Activated T-cell treated with anti-CD3 and anti-CD28 coated beads, Interleukin-2, amount 50 U/mL, for 4 hours (primary cell): ENCODE measurements around the gene XXYLT1. TPM values are rescaled to one million over a fixed set of nuclear protein-coding genes. Genes with fewer than 3 reads are reported as not detected.
"Not testable (repeated sequence)": the region's sequence is repeated elsewhere in the genome, so short reads cannot be mapped to it uniquely, and the experiment has no call there.

ENCODE experiments used
- ATAC-seq, 2 donors: fragments of 200-7000 bp; cut with Tn5 transposase; one replicate each; pipeline ENCODE4 v1.10.0; 2021
- DNase-seq: peaks from one replicate; pipeline ENCODE4 v3.0.0-alpha.2; 2020
- H3K27me3 Mint-ChIP-seq: one replicate; pipeline ENCODE4 v1.8.0; 2021; ENCODE audit warnings: low read depth, mixed read lengths
- H3K36me3 Mint-ChIP-seq: one replicate; pipeline ENCODE4 v1.8.0; 2022; ENCODE audit warnings: mixed read lengths; ENCODE audit not compliant: insufficient read depth
- H3K4me1 Mint-ChIP-seq: one replicate; pipeline ENCODE4 v1.8.0; 2021; ENCODE audit warnings: low read depth, mixed read lengths
- H3K4me3 Mint-ChIP-seq: one replicate; pipeline ENCODE4 v1.8.0; 2021; ENCODE audit warnings: mild to moderate bottlenecking, moderate library complexity, mixed read lengths
- H3K9me3 Mint-ChIP-seq: one replicate; pipeline ENCODE4 v1.8.0; 2021; ENCODE audit warnings: mixed read lengths
- total RNA-seq, 3 donors: library from RNA; stranded (reverse); gene quantifications; one replicate each; pipeline ENCODE4 v1.2.1, GENCODE V29; 2021

XXYLT1 gene
- total RNA-seq, 3 donors from 2014 or later, result 8.6 to 10.6 (median 8.8) TPM

DNA sequence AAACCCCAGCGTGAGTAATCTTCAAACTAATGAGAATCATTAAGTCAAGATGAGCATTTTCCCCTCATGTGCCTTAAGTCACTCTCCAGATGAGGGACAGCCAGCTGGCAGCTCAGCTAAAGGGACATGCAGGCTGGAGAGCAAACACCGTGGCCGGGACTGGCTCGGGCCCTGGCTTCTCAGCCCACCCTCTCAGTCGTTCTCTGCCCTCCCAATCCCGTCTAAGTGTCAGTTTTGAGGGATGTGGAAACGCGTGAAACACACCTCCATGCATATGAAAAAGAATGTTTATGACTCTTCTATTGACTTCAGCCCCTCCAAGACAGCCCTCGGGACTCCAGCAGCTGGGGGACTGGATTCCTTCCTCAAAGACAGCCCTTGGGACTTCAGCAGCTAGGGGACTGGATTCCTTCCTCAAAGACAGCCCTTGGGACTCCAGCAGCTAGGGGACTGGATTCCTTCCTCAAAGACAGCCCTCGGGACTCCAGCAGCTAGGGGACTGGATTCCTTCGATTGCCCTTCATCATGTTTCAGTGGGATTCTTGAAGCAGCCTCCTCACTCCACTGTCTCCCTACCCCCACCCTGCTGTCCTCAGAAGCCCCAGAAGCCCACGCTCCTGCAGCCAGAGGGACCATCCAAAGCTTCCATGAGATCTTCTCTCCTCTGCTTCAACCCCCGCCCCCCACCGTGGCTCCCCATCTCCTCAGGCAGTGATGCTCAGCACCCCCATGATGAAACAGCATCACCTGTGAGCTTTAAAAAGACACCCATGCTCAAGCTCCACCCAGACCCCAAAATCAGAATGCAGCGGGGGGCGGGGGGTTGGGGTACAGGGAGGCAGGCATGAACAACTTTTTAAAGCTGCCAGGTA is 228.9 kb downstream of the XXYLT1 start:
- H3K9me3 Mint-ChIP-seq, result no peaks in the 10 kb centered on the region
- ATAC-seq, result no peak
- DNase-seq, result no peak
- no peak overlapping the region for H3K4me3 Mint-ChIP-seq
- no peaks in the 10 kb centered on the region for H3K4me1 Mint-ChIP-seq
- H3K27me3 Mint-ChIP-seq, result peaks cover 9% of the 10 kb centered on the region
- no peaks in the 10 kb centered on the region for H3K36me3 Mint-ChIP-seq

DNA sequence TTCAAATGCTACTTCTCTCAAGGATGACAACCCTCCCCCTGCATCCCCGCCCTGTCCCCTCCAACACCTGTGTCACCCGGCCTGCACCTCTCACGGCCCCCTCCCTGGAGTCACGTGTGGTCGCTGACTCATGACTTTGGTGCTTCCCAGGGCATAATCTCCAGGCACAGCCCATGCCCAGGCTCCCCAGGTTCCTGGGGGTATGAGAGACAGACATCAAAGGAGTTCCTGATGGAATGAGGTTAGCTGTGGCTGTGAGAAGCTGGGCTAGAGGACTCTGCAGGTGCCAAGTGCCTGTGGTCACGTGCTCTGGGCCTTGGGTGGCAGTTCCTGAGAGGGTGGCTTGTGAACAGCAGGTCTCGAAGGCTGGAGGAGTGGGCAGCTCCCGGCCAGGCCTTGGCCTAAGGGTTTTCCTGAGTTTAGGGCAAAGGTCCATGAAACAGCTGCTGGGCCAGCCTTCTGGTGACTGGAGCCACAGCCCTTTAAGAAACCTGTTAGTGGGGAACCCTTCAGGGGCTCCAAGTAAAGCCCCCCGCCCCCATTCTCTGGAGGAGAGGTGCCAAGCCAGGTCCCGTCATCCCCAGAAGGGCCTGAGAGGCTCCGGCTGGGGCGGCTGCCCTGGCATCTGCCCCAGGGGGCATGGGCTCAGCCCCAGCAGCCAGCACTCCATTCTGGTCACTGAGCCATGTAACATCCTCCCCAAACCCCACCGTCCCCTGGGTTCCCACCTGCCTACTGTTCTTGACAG is 230.0 kb downstream of the XXYLT1 start:
- no peak for DNase-seq
- no peaks in the 10 kb centered on the region for H3K4me1 Mint-ChIP-seq
- no peaks in the 10 kb centered on the region for H3K36me3 Mint-ChIP-seq
- H3K9me3 Mint-ChIP-seq, result no peaks in the 10 kb centered on the region
- no peak for ATAC-seq
- peaks cover 9% of the 10 kb centered on the region for H3K27me3 Mint-ChIP-seq
- no peak overlapping the region for H3K4me3 Mint-ChIP-seq

DNA sequence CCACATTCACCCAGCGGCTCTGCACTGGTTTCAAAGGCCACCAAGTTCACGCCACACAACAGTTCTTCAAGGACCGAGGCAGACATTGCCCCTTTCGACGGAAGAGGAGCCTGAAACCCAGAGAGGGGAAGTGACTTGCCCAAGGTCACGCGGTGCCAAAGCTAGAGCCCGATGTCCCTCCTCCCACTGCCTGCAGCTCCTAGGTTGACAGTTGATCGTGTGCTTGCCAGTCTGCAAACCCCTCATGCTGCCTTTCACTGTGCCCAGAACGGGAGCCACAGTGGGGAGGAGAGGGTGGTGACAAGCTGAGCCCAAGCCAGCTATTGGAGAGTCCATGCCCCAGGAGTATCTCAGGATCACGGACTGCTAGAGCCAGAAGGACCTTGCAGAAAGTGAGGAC is 230.9 kb downstream of the XXYLT1 start:
- no peaks in the 10 kb centered on the region for H3K36me3 Mint-ChIP-seq
- H3K27me3 Mint-ChIP-seq, result peaks cover 9% of the 10 kb centered on the region
- DNase-seq, result no peak
- H3K4me1 Mint-ChIP-seq, result no peaks in the 10 kb centered on the region
- no peak overlapping the region for H3K4me3 Mint-ChIP-seq
- ATAC-seq, result no peak
- no peaks in the 10 kb centered on the region for H3K9me3 Mint-ChIP-seq

DNA sequence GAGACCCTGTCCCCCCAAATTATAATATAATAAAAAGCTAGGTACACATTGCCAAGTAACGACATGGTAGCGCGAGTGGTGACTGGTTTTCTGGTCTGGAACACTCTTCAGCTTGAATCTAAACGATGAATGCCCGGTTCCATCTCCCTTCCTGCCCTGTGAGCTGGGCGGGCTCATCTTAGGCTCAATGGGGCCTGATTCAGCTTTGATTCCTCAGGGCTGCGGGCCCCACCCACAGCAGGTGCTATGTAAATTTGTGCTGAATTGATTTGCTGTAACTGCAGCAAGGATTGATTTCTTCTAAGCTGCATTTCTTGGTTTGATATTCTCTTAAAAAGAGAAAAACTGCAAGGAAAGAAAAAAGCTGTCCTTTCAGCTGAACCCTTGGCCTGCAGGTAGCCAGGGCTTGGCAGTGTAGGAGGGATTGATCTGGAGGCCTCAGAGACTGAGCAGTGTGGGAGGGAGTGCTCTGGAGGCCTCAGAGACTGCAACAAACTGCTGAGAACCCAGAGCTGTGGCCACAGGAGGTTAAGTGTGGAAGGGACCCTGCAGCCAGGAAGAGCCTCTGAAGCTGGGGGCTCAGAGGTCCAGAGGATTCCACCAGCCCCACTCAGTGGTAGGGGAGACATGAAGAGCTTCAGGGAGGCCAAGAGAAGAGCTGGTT is 231.6 kb downstream of the XXYLT1 start:
- Mint-ChIP-seq H3K36me3 (no peaks in the 10 kb centered on the region), H3K4me1 (no peaks in the 10 kb centered on the region), H3K9me3 (no peaks in the 10 kb centered on the region), H3K4me3 (no peak overlapping the region), H3K27me3 (peaks cover 9% of the 10 kb centered on the region)
- no peak for DNase-seq
- no peak for ATAC-seq

DNA sequence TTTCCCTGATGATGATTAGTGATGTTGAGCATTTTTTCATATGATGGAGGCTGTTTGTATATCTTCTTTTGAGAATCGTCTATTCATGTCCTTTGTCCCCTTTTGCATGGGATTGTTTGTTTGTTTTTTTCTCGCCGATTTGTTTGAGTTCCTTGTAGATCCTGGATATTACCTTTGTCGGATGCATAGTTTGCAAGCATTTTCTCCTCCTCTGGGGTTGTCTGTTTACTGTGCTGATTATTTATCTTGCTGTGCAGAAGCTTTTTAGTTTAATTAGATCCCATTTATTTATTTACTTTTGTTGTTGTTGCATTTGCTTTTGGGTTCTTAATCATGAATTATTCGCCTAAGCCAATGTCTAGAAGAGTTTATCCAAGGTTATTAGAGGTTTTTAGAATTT is 232.8 kb downstream of the XXYLT1 start:
- H3K4me1 Mint-ChIP-seq, result no peaks in the 10 kb centered on the region
- peaks cover 7% of the 10 kb centered on the region for H3K27me3 Mint-ChIP-seq
- H3K4me3 Mint-ChIP-seq, result no peak overlapping the region
- DNase-seq, result no peak
- no peaks in the 10 kb centered on the region for H3K36me3 Mint-ChIP-seq
- H3K9me3 Mint-ChIP-seq, result no peaks in the 10 kb centered on the region
- ATAC-seq, result no peak

DNA sequence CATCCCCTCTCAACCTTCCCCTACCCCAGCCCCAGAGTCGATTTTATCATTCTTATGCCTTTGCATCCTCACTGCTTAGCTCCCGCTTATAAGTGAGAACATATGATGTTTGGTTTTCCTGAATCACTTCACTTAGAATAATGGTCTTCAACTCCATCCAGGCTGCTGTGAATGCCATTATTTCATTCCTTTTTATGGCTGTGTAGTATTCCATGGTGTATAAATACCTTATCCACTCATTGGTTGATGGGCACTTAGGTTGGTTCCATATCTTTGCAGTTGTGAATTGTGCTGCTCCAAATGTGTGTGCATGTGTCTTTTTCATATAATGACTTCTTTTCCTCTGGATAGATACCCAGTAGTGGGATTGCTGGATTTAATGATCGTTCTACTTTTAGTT is 233.4 kb downstream of the XXYLT1 start:
- not testable (repeated sequence) for H3K27me3 Mint-ChIP-seq, H3K4me3 Mint-ChIP-seq, H3K4me1 Mint-ChIP-seq, H3K9me3 Mint-ChIP-seq, ATAC-seq, H3K36me3 Mint-ChIP-seq, DNase-seq

GRCh38 chr3:195036974-195037373 is 234.0 kb downstream of the XXYLT1 start:
- H3K4me1 Mint-ChIP-seq, result no peaks in the 10 kb centered on the region
- peaks cover 7% of the 10 kb centered on the region for H3K27me3 Mint-ChIP-seq
- no peak for ATAC-seq
- no peak for DNase-seq
- no peaks in the 10 kb centered on the region for H3K36me3 Mint-ChIP-seq
- H3K4me3 Mint-ChIP-seq, result no peak overlapping the region
- H3K9me3 Mint-ChIP-seq, result no peaks in the 10 kb centered on the region

GRCh38 chr3:195036574-195036973 is 234.4 kb downstream of the XXYLT1 start:
- H3K27me3 Mint-ChIP-seq, result peaks cover 7% of the 10 kb centered on the region
- ATAC-seq (no peak), DNase-seq (no peak)
- H3K4me3 Mint-ChIP-seq, result no peak overlapping the region
- no peaks in the 10 kb centered on the region for H3K4me1 Mint-ChIP-seq
- H3K36me3 Mint-ChIP-seq, result no peaks in the 10 kb centered on the region
- no peaks in the 10 kb centered on the region for H3K9me3 Mint-ChIP-seq

- H3K27me3 Mint-ChIP-seq, result peaks cover 7% of the 10 kb centered on the region
- DNase-seq, result no peak
Observed at GRCh38 chr3:195036203-195036505, 234.8 kb downstream of the XXYLT1 start.

GRCh38 chr3:195035345-195036202 is 235.4 kb downstream of the XXYLT1 start:
- Mint-ChIP-seq H3K27me3 (peaks cover 7% of the 10 kb centered on the region), H3K36me3 (no peaks in the 10 kb centered on the region)
- DNase-seq, result no peak

More at GRCh38 chr3:195036203-195036505, 234.8 kb downstream of the XXYLT1 start:
- no peak overlapping the region for H3K4me3 Mint-ChIP-seq
- no peaks in the 10 kb centered on the region for H3K4me1 Mint-ChIP-seq
- no peaks in the 10 kb centered on the region for H3K9me3 Mint-ChIP-seq
- no peaks in the 10 kb centered on the region for H3K36me3 Mint-ChIP-seq
- ATAC-seq, result no peak

DNA sequence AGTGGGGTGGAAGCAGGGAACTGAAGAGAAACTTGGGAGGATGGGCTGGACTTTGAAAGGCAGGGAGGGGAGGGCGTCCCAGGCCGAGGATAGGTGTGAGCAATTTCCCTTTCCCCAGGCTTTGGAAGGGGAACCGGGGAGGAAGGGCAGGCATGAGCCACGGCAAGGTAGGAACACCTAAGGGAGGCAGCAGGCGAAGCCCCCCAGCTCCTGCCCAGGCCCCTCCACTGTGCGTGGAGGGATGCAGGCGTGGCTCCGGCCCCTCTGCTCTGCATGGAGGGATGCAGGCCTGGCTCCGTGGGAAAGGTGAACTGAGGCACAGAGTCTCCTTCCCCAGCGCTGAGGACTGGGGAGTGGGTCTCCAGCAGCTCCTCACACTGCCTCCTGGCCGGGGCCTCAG is 236.4 kb downstream of the XXYLT1 start:
- H3K4me3 Mint-ChIP-seq, result no peak overlapping the region
- peaks cover 8% of the 10 kb centered on the region for H3K27me3 Mint-ChIP-seq
- H3K4me1 Mint-ChIP-seq, result no peaks in the 10 kb centered on the region
- DNase-seq (no peak), ATAC-seq (no peak)
- H3K36me3 Mint-ChIP-seq, result no peaks in the 10 kb centered on the region
- no peaks in the 10 kb centered on the region for H3K9me3 Mint-ChIP-seq

More at GRCh38 chr3:195035345-195036202, 235.4 kb downstream of the XXYLT1 start:
- Mint-ChIP-seq H3K4me3 (no peak overlapping the region), H3K9me3 (no peaks in the 10 kb centered on the region), H3K4me1 (no peaks in the 10 kb centered on the region)
- no peak for ATAC-seq

GRCh38 chr3:195034101-195034500 is 236.9 kb downstream of the XXYLT1 start:
- Mint-ChIP-seq H3K27me3 (peaks cover 5% of the 10 kb centered on the region), H3K4me1 (no peaks in the 10 kb centered on the region), H3K36me3 (no peaks in the 10 kb centered on the region), H3K4me3 (no peak overlapping the region), H3K9me3 (no peaks in the 10 kb centered on the region)
- ATAC-seq (no peak), DNase-seq (no peak)

GRCh38 chr3:195033531-195034091 is 237.3 kb downstream of the XXYLT1 start:
- no peak overlapping the region for H3K4me3 Mint-ChIP-seq
- no peak for DNase-seq
- H3K36me3 Mint-ChIP-seq, result no peaks in the 10 kb centered on the region
- no peaks in the 10 kb centered on the region for H3K9me3 Mint-ChIP-seq
- no peaks in the 10 kb centered on the region for H3K4me1 Mint-ChIP-seq
- peaks cover 4% of the 10 kb centered on the region for H3K27me3 Mint-ChIP-seq
- ATAC-seq, result no peak

GRCh38 chr3:195032955-195033354 is 238.0 kb downstream of the XXYLT1 start:
- ATAC-seq, result no peak
- no peak for DNase-seq
- Mint-ChIP-seq H3K9me3 (no peaks in the 10 kb centered on the region), H3K27me3 (peaks cover 3% of the 10 kb centered on the region), H3K4me3 (no peak overlapping the region), H3K36me3 (no peaks in the 10 kb centered on the region), H3K4me1 (no peaks in the 10 kb centered on the region)
